NOMO-1 (cell line): ENCODE results near the gene CHFR.
A peak's percentile ranks its signal among the peaks of the same experiment; 100 is the strongest.
"Not testable (repeated sequence)": the region's sequence is repeated elsewhere in the genome, so short reads cannot be mapped to it uniquely, and the experiment has no call there.

Experiments
- DNase-seq, 2 experiments: peaks; one replicate each; lab custom pipeline; 2025; ENCODE audit not compliant: unreplicated experiment in 2 of 2; lab: John Stamatoyannopoulos, UW

Gene CHFR, protein sequence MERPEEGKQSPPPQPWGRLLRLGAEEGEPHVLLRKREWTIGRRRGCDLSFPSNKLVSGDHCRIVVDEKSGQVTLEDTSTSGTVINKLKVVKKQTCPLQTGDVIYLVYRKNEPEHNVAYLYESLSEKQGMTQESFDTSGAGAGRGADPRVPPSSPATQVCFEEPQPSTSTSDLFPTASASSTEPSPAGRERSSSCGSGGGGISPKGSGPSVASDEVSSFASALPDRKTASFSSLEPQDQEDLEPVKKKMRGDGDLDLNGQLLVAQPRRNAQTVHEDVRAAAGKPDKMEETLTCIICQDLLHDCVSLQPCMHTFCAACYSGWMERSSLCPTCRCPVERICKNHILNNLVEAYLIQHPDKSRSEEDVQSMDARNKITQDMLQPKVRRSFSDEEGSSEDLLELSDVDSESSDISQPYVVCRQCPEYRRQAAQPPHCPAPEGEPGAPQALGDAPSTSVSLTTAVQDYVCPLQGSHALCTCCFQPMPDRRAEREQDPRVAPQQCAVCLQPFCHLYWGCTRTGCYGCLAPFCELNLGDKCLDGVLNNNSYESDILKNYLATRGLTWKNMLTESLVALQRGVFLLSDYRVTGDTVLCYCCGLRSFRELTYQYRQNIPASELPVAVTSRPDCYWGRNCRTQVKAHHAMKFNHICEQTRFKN

DNA sequence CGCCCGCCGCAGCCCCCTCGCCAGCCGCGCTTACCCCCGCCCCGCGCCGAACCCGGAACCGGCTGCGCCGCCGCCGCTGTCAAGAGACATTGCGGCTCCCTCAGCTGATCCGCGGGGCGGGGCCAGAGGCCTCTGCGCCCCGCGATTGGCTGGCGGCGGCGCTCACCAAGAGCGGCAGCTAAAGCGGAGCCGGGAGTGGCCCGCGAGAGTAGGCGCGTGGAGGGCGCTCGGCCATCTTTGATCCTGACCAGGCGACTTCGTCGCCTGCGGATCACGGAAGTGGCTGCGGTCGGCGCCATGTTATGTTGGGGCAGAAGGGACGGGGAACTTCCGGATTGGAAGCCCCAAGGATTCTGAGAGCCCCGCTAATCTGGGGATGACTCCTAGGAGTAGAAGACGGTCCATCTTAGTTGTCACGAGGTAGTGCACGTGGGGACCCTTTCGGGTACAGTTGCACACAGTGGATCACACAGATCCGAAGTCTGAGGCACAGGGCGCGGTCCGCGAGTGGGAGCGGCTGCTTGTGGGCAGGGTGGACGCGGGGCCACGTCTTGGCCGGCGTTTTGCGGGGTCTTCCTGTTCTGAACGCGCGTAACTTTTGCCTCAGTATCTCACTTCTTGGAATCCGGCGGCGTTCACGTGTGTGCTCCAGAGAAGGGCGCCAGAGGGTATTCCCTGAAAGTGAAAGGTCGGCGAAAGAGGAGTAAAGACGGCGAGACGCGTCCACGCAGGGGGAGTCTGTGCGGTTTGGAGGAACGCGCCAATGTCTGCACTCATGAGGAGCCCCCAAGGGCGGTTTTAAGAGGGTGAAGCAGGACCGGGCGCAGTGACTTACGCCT, at the start of gene CHFR:
Gene CHFR (minus strand): TSS at position 93 of the 839 bp plus-strand sequence. CDS start 277 bp downstream, outside the sequence.
- peak; percentile 93 to 97 for DNase-seq

GRCh38 chr12:132936921-132937320, 49.5 kb upstream of the CHFR start:
- DNase-seq: not testable (repeated sequence)

DNA sequence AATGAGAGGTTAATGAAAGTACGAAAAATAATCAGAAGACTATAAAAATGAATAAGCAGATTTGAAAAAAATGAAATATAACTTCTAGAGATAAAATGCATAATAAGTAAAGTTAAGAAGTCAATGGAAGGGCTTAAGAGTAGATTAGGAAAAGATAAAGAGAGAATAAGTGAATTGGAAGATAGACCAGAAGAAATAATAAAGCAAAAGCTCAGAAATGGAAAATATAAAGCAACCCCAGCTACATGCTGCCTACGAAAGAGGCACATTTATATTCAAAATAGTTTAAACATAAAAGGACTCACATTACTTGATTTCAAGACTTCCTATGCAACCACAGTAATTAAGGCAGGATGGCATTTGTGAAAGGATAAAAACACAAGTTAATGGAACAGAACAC, 48.8 kb upstream of the CHFR start:
- DNase-seq: no peak

GRCh38 chr12:132926415-132926833, 39.0 kb upstream of the CHFR start:
- DNase-seq: no peak

DNA sequence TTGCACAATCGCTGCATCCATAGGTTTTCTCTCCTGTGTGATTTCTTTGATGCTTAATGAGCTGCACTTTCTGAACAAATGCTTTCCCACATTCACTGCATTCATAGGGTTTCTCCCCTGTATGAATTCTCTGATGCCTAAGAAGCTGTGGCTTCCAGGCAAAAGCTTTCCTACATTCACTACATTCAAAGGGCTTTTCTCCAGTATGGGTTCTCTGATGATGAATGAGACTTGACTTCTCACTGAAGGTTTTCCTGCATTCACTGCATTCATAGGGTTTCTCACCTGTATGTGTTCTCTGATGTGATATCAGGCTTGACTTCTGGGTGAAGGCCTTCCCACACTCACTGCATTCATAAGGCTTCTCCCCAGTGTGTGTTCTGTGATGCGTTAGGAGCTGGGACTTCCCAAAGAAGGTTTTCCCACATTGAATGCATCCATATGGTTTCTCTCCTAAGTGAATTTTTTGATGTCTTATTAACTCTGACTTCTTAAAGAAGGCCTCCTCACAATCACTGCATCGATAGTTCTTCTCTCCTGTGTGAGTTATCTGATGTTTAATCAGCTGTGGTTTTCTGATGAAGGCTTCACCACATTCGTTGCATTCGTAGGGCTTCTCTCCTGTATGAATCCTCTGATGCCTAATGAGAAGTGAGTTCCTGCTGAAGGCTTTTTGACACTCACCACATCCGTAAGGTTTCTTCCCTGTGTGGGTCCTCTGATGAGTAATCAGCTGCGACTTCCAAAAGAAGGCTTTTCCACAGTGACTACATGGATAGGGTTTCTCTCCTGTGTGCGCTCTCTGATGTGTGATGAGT, 38.4 kb upstream of the CHFR start:
- no peak for DNase-seq

DNA sequence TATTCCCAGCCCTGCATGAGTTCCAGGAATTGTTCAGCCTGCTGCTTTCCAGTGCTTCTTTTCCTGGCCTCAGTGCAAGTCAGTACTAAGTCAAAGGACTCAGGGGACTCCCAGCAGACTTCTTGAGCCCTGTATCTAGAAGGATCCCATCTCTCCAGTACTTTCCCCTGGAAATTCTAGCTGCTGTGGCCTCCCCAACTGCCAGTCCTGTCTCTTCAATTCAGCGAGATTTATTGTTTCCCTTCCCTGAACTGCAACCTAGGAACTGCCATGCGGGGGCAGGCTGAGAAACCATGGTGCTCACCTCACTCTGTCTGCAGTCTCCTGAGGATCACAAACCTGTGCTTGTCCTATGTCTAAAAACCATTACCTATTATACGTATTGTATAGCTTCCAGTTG, 37.0 kb upstream of the CHFR start:
- DNase-seq: no peak

GRCh38 chr12:132923356-132923909, 36.0 kb upstream of the CHFR start:
- no peak for DNase-seq

- no peak for DNase-seq
These were observed 35.3 kb upstream of the CHFR start for GRCh38 chr12:132922676-132923075.

- no peak for DNase-seq
These were observed 34.3 kb upstream of the CHFR start for GRCh38 chr12:132921685-132922084.

GRCh38 chr12:132918680-132919079, 31.3 kb upstream of the CHFR start:
- no peak for DNase-seq

- no peak for DNase-seq
These were observed 21.6 kb upstream of the CHFR start for GRCh38 chr12:132909030-132909368.

- DNase-seq: no peak
These were observed 21.0 kb upstream of the CHFR start for GRCh38 chr12:132908145-132909029.

GRCh38 chr12:132907789-132908144, 20.4 kb upstream of the CHFR start:
- DNase-seq: not testable (repeated sequence)

GRCh38 chr12:132907216-132907615, 19.8 kb upstream of the CHFR start:
- no peak for DNase-seq

DNA sequence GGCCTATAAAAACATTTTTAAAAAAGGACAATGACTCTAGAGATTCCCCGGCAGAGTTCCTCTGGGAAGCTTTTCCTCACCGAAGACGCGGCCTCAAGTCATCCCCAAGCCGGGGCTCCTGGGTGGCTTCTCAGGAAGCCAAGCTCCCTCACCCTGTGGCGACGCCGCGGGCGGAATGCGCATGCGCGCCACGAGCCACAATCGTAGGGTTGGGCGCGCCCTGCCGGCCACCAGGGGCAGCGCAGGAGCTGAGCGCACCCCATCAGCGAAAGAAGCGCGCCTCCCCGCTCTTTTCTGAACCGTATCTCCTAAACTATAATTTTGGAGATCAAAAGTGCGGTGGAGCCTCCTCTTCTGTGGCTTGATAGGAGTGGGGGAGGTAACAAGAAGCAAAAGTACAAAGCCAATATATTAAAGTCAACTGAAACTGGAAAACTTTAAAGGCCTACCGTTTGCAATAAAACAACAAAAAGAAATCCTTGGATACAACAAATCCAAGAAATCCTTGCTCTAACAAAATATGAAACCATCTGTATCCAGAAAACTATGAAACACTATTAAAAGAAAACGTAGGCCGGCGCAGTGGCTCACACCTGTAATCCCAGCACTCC, 17.4 kb upstream of the CHFR start:
- DNase-seq: no peak

- DNase-seq: no peak
These were observed 11.6 kb upstream of the CHFR start for GRCh38 chr12:132899033-132899432.

DNA sequence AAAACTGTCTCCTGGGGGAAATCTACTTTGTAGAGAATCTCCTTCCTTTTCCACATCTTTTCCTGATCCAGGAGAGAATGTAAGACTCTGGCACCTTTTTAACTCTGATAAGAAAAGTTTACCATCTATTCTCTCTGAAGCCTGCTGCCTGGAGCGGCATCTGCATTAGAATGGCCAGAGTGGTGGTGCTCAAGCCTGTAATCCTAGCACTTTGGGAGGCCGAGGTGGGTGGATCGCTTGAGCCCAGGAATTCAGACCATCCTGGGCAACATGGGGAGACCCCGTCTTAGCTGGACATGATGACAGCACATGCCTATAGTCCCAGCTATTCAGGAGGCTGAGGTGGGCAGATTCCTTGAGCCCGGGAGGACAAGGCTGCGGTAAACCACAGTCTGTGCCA, 1.4 kb upstream of the CHFR start:
- no peak for DNase-seq

GRCh38 chr12:132886529-132887477, 602 bp downstream of the CHFR start:
- no peak for DNase-seq
